ENCODE measurements around the gene TAF11L10. TPM values are rescaled to one million over a fixed set of nuclear protein-coding genes. Genes with fewer than 3 reads are reported as not detected.
"Not testable (repeated sequence)": the region's sequence is repeated elsewhere in the genome, so short reads cannot be mapped to it uniquely, and the experiment has no call there.

Gene TAF11L10
- not detected for total RNA-seq
- not detected for polyA plus RNA-seq

DNA sequence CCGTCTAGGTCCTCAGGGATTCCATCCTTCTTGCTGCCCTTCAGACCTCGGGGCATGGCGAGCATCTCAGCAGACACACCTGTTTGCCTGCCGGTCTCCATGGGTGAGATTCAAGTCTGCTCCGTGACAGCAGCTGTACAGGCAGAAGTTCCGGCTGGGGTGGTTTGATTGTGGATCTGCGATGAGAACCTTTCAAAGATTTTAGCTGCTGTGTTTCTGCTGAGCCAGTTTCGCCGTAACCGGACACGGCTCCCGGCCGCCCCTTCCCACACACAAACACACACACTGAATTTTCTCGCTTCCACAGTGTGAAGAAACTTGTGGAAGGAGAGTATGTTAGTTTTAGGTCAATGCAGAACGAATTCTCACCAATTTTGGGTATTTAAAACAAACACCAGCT lies at the start of gene TAF11L10:
TAF11L10 (minus strand) TSS at position 101 of the 400 bp plus-strand sequence.
- not testable (repeated sequence) for DNase-seq (ENCODE audit: low spot score)
- no CpG with 5 or more reads among the region's 15 CpGs for WGBS

DNA sequence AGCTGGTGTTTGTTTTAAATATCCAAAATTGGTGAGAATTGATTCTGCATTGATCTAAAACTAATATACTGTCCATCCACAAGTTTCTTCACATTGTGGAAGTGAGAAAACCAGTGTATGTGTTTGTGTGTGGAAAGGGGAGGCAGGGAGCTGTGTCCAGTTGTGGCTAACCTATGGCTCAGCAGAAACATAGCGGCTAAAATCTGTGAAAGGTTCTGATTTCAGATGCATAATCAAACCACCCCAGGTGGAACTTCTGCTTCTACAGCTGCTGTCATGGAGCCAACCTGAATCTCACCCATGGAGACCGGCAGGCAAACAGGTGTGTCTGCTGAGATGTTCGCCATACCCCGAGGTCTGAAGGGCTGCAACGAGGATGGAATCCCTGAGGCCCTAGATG lies 36.5 kb upstream of the TAF11L10 start, which contains the start of gene TAF11L14:
TAF11L14 (plus strand) TSS at position 301 of the 400 bp plus-strand sequence.
- H3K36me3 ChIP-seq (ENCODE audit: control insufficient read depth in 4 of 4, insufficient read depth in 3 of 4, low read depth in 1 of 4, low read length in 3 of 4): no peaks in the 10 kb centered on the region
- H3K4me1 ChIP-seq (ENCODE audit: control insufficient read depth in 4 of 4, insufficient read depth in 4 of 4, low read length in 3 of 4): no peaks in the 10 kb centered on the region
- H3K27me3 ChIP-seq (ENCODE audit: control insufficient read depth in 4 of 4, insufficient read depth in 4 of 4, low read length in 3 of 4): no peaks in the 10 kb centered on the region
- TF ChIP-seq FOXA1 (IDR thresholded peaks at IDR 0.05) (no peak), RXRA (IDR thresholded peaks at IDR 0.05) (no peak)
- DNase-seq (ENCODE audit: low spot score): no peak
- 85% methylated on average over 5 of the region's 5 CpGs for WGBS
- no peak within 1 kb of the TSS for H3K27ac ChIP-seq (ENCODE audit: low read depth in 1 of 2, low read length in 2 of 2)
- H3K9me3 ChIP-seq (ENCODE audit: control insufficient read depth in 4 of 4, low read length in 3 of 4): no peaks in the 10 kb centered on the region
- H3K9ac ChIP-seq (ENCODE audit: low read depth in 1 of 2, low read length in 2 of 2): no peak within 1 kb of the TSS
- H3K4me3 ChIP-seq (ENCODE audit: low read depth in 1 of 3, low read length in 3 of 3): no peak within 1 kb of the TSS

More for the DNA sequence above, at the start of gene TAF11L10:
- H3K9me3 ChIP-seq (ENCODE audit: control insufficient read depth in 4 of 4, low read length in 3 of 4); H3K27ac ChIP-seq (ENCODE audit: low read depth in 1 of 2, low read length in 2 of 2); H3K27me3 ChIP-seq (ENCODE audit: control insufficient read depth in 4 of 4, insufficient read depth in 4 of 4, low read length in 3 of 4); H3K4me3 ChIP-seq (ENCODE audit: low read depth in 1 of 3, low read length in 3 of 3); H3K36me3 ChIP-seq (ENCODE audit: control insufficient read depth in 4 of 4, insufficient read depth in 3 of 4, low read depth in 1 of 4, low read length in 3 of 4); H3K4me1 ChIP-seq (ENCODE audit: control insufficient read depth in 4 of 4, insufficient read depth in 4 of 4, low read length in 3 of 4); H3K9ac ChIP-seq (ENCODE audit: low read depth in 1 of 2, low read length in 2 of 2): not testable (repeated sequence)

DNA sequence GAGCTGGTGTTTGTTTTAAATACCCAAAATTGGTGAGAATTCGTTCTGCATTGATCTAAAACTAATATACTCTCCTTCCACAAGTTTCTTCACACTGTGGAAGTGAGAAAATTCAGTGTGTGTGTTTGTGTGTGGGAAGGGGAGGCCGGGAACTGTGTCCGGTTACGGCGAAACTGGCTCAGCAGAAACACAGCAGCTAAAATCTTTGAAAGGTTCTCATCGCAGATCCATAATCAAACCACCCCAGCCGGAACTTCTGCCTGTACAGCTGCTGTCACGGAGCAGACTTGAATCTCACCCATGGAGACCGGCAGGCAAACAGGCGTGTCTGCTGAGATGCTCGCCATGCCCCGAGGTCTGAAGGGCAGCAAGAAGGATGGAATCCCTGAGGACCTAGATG lies 34.2 kb upstream of the TAF11L10 start, which contains the start of gene TAF11L13:
TAF11L13 (plus strand) TSS at position 301 of the 400 bp plus-strand sequence.
- not testable (repeated sequence) for H3K27me3 ChIP-seq (ENCODE audit: control insufficient read depth in 4 of 4, insufficient read depth in 4 of 4, low read length in 3 of 4); H3K36me3 ChIP-seq (ENCODE audit: control insufficient read depth in 4 of 4, insufficient read depth in 3 of 4, low read depth in 1 of 4, low read length in 3 of 4); H3K4me1 ChIP-seq (ENCODE audit: control insufficient read depth in 4 of 4, insufficient read depth in 4 of 4, low read length in 3 of 4); H3K9me3 ChIP-seq (ENCODE audit: control insufficient read depth in 4 of 4, low read length in 3 of 4); H3K9ac ChIP-seq (ENCODE audit: low read depth in 1 of 2, low read length in 2 of 2); H3K4me3 ChIP-seq (ENCODE audit: low read depth in 1 of 3, low read length in 3 of 3); DNase-seq (ENCODE audit: low spot score); H3K27ac ChIP-seq (ENCODE audit: low read depth in 1 of 2, low read length in 2 of 2)
- WGBS: 89% methylated on average over 9 of the region's 12 CpGs

DNA sequence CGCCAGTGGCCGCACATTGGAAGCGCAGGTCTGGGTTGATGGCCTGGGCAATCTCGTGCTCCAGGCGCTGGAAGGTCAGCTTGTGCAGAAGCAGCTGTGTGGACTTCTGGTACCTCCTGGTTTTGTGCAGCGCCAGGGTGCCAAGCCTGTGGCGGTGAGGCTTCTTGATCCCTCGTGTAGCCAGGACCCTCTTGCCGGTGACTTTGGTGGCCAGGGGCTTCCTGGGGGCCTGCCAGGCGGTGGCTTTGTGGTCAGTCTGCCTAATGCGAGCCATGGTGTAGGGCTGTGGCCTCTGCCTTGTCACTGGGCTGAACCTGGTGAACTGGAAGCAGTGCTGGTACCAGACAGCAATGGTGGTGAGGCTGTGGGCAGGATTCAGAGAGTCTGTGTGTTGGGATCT lies 28.1 kb upstream of the TAF11L10 start:
- no peaks in the 10 kb centered on the region for H3K4me1 ChIP-seq (ENCODE audit: control insufficient read depth in 4 of 4, insufficient read depth in 4 of 4, low read length in 3 of 4)
- H3K9ac ChIP-seq (ENCODE audit: low read depth in 1 of 2, low read length in 2 of 2): no peak overlapping the region
- 91% methylated on average over 11 of the region's 11 CpGs for WGBS
- DNase-seq (ENCODE audit: low spot score): no peak
- no peak overlapping the region for H3K27ac ChIP-seq (ENCODE audit: low read depth in 1 of 2, low read length in 2 of 2)
- TF ChIP-seq JUND (IDR thresholded peaks at IDR 0.05) (no peak), HNF4A (conservative IDR thresholded peaks at IDR 0.05) (no peak), FOXA1 (IDR thresholded peaks at IDR 0.05) (no peak), GABPA (IDR thresholded peaks at IDR 0.05 in 1 of 2, conservative IDR thresholded peaks at IDR 0.05 in 1 of 2) (no peak), YY1 (IDR thresholded peaks at IDR 0.05) (no peak), HNF4G (IDR thresholded peaks at IDR 0.05) (no peak), TAF1 (conservative IDR thresholded peaks at IDR 0.05) (no peak), NR2F2 (IDR thresholded peaks at IDR 0.05) (no peak), EGR1 (IDR thresholded peaks at IDR 0.05; ENCODE audit: low read depth in 2 of 2) (no peak), RAD21 (IDR thresholded peaks at IDR 0.05) (no peak)
- TF ChIP-seq, protein P1, sequence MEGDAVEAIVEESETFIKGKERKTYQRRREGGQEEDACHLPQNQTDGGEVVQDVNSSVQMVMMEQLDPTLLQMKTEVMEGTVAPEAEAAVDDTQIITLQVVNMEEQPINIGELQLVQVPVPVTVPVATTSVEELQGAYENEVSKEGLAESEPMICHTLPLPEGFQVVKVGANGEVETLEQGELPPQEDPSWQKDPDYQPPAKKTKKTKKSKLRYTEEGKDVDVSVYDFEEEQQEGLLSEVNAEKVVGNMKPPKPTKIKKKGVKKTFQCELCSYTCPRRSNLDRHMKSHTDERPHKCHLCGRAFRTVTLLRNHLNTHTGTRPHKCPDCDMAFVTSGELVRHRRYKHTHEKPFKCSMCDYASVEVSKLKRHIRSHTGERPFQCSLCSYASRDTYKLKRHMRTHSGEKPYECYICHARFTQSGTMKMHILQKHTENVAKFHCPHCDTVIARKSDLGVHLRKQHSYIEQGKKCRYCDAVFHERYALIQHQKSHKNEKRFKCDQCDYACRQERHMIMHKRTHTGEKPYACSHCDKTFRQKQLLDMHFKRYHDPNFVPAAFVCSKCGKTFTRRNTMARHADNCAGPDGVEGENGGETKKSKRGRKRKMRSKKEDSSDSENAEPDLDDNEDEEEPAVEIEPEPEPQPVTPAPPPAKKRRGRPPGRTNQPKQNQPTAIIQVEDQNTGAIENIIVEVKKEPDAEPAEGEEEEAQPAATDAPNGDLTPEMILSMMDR (IDR thresholded peaks at IDR 0.05; ENCODE audit: low read depth, low read length, missing input control): no peak
- TF ChIP-seq, protein P2, sequence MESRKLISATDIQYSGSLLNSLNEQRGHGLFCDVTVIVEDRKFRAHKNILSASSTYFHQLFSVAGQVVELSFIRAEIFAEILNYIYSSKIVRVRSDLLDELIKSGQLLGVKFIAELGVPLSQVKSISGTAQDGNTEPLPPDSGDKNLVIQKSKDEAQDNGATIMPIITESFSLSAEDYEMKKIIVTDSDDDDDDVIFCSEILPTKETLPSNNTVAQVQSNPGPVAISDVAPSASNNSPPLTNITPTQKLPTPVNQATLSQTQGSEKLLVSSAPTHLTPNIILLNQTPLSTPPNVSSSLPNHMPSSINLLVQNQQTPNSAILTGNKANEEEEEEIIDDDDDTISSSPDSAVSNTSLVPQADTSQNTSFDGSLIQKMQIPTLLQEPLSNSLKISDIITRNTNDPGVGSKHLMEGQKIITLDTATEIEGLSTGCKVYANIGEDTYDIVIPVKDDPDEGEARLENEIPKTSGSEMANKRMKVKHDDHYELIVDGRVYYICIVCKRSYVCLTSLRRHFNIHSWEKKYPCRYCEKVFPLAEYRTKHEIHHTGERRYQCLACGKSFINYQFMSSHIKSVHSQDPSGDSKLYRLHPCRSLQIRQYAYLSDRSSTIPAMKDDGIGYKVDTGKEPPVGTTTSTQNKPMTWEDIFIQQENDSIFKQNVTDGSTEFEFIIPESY (IDR thresholded peaks at IDR 0.05): no peak
- TF ChIP-seq, protein P3, sequence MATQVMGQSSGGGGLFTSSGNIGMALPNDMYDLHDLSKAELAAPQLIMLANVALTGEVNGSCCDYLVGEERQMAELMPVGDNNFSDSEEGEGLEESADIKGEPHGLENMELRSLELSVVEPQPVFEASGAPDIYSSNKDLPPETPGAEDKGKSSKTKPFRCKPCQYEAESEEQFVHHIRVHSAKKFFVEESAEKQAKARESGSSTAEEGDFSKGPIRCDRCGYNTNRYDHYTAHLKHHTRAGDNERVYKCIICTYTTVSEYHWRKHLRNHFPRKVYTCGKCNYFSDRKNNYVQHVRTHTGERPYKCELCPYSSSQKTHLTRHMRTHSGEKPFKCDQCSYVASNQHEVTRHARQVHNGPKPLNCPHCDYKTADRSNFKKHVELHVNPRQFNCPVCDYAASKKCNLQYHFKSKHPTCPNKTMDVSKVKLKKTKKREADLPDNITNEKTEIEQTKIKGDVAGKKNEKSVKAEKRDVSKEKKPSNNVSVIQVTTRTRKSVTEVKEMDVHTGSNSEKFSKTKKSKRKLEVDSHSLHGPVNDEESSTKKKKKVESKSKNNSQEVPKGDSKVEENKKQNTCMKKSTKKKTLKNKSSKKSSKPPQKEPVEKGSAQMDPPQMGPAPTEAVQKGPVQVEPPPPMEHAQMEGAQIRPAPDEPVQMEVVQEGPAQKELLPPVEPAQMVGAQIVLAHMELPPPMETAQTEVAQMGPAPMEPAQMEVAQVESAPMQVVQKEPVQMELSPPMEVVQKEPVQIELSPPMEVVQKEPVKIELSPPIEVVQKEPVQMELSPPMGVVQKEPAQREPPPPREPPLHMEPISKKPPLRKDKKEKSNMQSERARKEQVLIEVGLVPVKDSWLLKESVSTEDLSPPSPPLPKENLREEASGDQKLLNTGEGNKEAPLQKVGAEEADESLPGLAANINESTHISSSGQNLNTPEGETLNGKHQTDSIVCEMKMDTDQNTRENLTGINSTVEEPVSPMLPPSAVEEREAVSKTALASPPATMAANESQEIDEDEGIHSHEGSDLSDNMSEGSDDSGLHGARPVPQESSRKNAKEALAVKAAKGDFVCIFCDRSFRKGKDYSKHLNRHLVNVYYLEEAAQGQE (IDR thresholded peaks at IDR 0.05): no peak
- TF ChIP-seq, protein P4, sequence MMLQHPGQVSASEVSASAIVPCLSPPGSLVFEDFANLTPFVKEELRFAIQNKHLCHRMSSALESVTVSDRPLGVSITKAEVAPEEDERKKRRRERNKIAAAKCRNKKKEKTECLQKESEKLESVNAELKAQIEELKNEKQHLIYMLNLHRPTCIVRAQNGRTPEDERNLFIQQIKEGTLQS (IDR thresholded peaks at IDR 0.05): no peak
- TF ChIP-seq, protein P5, sequence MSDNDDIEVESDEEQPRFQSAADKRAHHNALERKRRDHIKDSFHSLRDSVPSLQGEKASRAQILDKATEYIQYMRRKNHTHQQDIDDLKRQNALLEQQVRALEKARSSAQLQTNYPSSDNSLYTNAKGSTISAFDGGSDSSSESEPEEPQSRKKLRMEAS (IDR thresholded peaks at IDR 0.05): no peak
- no peaks in the 10 kb centered on the region for H3K36me3 ChIP-seq (ENCODE audit: control insufficient read depth in 4 of 4, insufficient read depth in 3 of 4, low read depth in 1 of 4, low read length in 3 of 4)
- H3K4me3 ChIP-seq (ENCODE audit: low read depth in 1 of 3, low read length in 3 of 3): no peak overlapping the region
- no peaks in the 10 kb centered on the region for H3K9me3 ChIP-seq (ENCODE audit: control insufficient read depth in 4 of 4, low read length in 3 of 4)
- H3K27me3 ChIP-seq (ENCODE audit: control insufficient read depth in 4 of 4, insufficient read depth in 4 of 4, low read length in 3 of 4): no peaks in the 10 kb centered on the region

Measured in liver (tissue), 9 donors.